Adrenal gland (tissue), 12 donors: ENCODE measurements around the gene MRPS2. TPM values are rescaled to one million over a fixed set of nuclear protein-coding genes. Genes with fewer than 3 reads are reported as not detected.
"Not testable (repeated sequence)": the region's sequence is repeated elsewhere in the genome, so short reads cannot be mapped to it uniquely, and the experiment has no call there.

ENCODE experiments used
- DNase-seq, 7 donors: peaks; one replicate each; pipeline ENCODE4 v3.0.0-alpha.2; 2019 to 2020
- H3K27ac ChIP-seq, 5 donors: fragments of 200-600 bp; sonication (generic) in 4 of 5; 1 replicate in 3 of 5; 2 replicates in 2 of 5; pipeline versions ENCODE4 v1.5.1 to v1.8.0; 2016 to 2020; ENCODE audit warnings: mild to moderate bottlenecking in 1 of 5
- H3K27me3 ChIP-seq: fragments of 200-600 bp; 2 replicates; pipeline ENCODE4 v1.8.0; 2021
- H3K36me3 ChIP-seq, 2 donors: fragments of 200-600 bp; replicated peaks in 1 of 2; 1 replicate in 1 of 2; 2 replicates in 1 of 2; pipeline versions ENCODE4 v1.5.1 to v1.8.0; 2018 to 2022
- H3K4me1 ChIP-seq, 2 donors: fragments of 200-600 bp; replicated peaks in 1 of 2; 1 replicate in 1 of 2; 2 replicates in 1 of 2; pipeline versions ENCODE4 v1.5.1 to v1.8.0; 2018 to 2021
- H3K4me3 ChIP-seq, 4 donors: fragments of 200-600 bp; sonication (generic) in 3 of 4; one replicate each; pipeline ENCODE4 v1.5.1; 2016 to 2018
- H3K9me3 ChIP-seq, 3 donors: fragments of 200-600 bp; sonication (generic) in 1 of 3; replicated peaks in 1 of 3; 1 replicate in 2 of 3; 2 replicates in 1 of 3; pipeline versions ENCODE4 v1.5.1 to v1.8.0; 2016 to 2021
- POLR2A ChIP-seq, 2 donors: fragments of 450-650 bp; IDR thresholded peaks; one replicate each; pipeline ENCODE4 v1.6.1; 2017; ENCODE audit warnings: antibody characterized with exemption in 2 of 2, mild to moderate bottlenecking in 2 of 2, moderate library complexity in 1 of 2
- WGBS, 4 donors: extraction: QIAGEN DNeasy Blood & Tissue Kit in 2 of 4; methylation state at CpG; one replicate each; pipeline versions ENCODE4 v1.1.5 to v1.1.7; 2013 to 2017; 5-methylcytosine and 5-hydroxymethylcytosine counted together
- intact Hi-C, 2 donors: fragments of 100-400 bp; cut with DNase I; formaldehyde crosslinking; loops; one replicate each; pipeline versions ENCODE4 v1.14.1 to v1.15.0; 2022 to 2023
- polyA plus RNA-seq, 3 donors: library from polyadenylated mRNA; stranded (reverse); fragments of 200-250 nt in 2 of 3; fragments of 350-450 nt in 1 of 3; fragmentation: Illumina TruSeq in 1 of 3; extraction: RNeasy Lipid Tissue Mini Kit (QIAGEN cat#74804) in 1 of 3; gene quantifications; one replicate each; pipeline ENCODE4 v1.2.3, GENCODE V29; 2013 to 2014
- total RNA-seq, 9 donors: library from RNA; depleted of rRNA in 4 of 9; stranded (reverse); fragments of >200 nt in 4 of 9; fragments of 120-200 nt in 1 of 9; fragmentation: NEBNext Ultra II Directional in 1 of 9; extraction: Animal tissue kit (Norgen Biotek cat#: 25700) in 1 of 9; gene quantifications; one replicate each; pipeline versions ENCODE4 v1.1.0 to v1.2.4, GENCODE V29; 2013 to 2023
- TF ChIP-seq, protein P1 (sequence below), 6 experiments: fragments of 450-650 bp in 4 of 6; fragments of 200-600 bp in 2 of 6; sonication (generic) in 1 of 6; IDR thresholded peaks; 1 replicate in 5 of 6; 2 replicates in 1 of 6; pipeline versions ENCODE4 v1.5.1 to v1.8.0; 2016 to 2021; ENCODE audit warnings: antibody characterized with exemption in 6 of 6, mild to moderate bottlenecking in 2 of 6, moderate library complexity in 1 of 6
- donor health status: healthy with polysubstance abuse.
- donor health status: Bipolar disorder and iron deficiency.
- donor health status: DM: yes; HTN: yes; CAD: no.
- donor health status: DM: no; HTN: no; CAD: no.
- donor health status: DM: no; HTN: no; CAD: no.
- donor health status: DM: yes; HTN: yes; CAD: no.

The MRPS2 gene
- total and polyA plus RNA-seq, 12 donors = 31.8 to 84.1 (median 59.8) TPM

DNA sequence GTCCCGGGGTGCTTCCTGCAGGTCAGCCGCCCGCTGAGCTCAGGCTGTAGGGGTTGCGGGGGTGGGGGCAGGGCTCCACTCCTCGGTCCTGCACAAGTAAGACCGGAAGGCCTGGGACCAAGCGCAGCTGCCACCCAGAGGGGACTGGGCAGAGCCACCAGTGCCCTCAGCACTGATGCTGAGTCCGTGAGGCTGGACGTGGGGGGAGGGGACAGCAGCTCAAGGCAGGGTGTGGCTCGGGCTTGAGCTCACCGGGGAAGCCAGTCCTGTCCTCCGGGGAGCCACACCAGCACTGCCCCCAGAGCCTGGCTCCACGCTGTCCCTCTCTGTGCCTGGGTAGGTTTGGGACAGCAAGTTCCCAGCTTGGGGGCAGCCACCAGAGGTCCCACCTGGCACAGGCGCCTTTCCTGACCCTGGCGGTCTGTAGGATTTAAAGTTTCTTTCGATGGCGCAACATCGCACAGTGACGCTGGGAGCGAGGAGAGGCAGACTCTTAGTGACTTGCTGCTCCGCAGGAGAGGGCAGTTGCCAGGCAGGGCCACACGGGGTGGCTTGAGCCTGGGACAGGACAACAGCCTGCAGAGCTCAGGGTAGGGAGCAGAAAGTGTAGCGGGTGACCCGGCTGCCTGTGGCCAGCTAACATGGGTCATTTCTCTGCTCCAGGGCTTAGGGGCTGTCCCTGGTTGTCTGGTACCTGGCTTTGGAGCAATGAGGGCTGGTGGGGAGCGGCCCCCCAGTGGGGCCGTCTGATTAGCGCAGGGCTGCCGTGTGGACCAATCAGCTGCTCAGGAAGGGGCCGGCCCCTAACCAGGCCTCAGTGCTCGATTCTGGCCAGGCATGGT lies 26.5 kb downstream of the MRPS2 start:
- Histone ChIP-seq H3K36me3 (no peaks in the 10 kb centered on the region), H3K27me3 (no peaks in the 10 kb centered on the region), H3K4me3 (no peak overlapping the region), H3K27ac (no peak overlapping the region), H3K9me3 (no peaks in the 10 kb centered on the region), H3K4me1 (no peaks in the 10 kb centered on the region)
- no peak for TF ChIP-seq POLR2A (IDR thresholded peaks at IDR 0.05)
- TF ChIP-seq, protein P1, sequence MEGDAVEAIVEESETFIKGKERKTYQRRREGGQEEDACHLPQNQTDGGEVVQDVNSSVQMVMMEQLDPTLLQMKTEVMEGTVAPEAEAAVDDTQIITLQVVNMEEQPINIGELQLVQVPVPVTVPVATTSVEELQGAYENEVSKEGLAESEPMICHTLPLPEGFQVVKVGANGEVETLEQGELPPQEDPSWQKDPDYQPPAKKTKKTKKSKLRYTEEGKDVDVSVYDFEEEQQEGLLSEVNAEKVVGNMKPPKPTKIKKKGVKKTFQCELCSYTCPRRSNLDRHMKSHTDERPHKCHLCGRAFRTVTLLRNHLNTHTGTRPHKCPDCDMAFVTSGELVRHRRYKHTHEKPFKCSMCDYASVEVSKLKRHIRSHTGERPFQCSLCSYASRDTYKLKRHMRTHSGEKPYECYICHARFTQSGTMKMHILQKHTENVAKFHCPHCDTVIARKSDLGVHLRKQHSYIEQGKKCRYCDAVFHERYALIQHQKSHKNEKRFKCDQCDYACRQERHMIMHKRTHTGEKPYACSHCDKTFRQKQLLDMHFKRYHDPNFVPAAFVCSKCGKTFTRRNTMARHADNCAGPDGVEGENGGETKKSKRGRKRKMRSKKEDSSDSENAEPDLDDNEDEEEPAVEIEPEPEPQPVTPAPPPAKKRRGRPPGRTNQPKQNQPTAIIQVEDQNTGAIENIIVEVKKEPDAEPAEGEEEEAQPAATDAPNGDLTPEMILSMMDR (IDR thresholded peaks at IDR 0.05) = no peak
- intact Hi-C loops = no loop called here
- DNase-seq = peak in 3 of 7 donors; percentile 9 to 43 (median 16)
- WGBS, 4 donors = 74 to 81% (median 76%) methylated on average over 12 to 30 of the region's 30 CpGs

DNA sequence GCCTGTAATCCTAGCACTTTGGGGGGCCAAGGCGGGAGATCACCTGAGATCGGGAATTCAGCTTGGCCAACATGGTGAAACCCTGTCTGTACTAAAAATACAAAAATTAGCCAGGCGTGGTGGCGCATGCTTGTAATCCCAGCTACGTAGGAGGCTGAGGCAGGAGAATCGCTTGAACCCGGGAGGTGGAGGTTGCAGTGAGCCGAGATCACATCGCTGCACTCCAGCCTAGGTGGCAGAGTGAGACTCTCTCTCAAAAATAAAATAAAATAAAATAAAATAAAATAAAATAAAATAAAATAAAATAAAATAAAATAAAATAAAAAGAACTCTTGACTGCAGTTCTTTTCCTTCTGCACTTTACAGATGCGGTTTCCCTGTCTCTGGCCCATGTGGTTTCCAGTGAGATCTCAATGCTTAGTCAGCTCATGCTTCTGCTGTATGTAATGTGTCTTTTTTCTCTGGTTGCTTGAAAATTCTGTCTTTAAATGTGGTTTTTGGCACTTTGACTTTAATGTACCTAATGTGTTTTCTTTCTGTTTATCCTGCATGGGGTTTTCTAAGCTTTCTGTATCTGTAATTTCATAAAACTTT lies 28.5 kb downstream of the MRPS2 start:
- H3K9me3 ChIP-seq, H3K4me1 ChIP-seq, intact Hi-C loops, H3K4me3 ChIP-seq, H3K27me3 ChIP-seq, H3K36me3 ChIP-seq, H3K27ac ChIP-seq: not testable (repeated sequence)
- DNase-seq = peak in 2 of 7 donors; percentile 1 to 3
- WGBS, 4 donors = 89 to 96% (median 94%) methylated on average over 10 of the region's 10 CpGs

DNA sequence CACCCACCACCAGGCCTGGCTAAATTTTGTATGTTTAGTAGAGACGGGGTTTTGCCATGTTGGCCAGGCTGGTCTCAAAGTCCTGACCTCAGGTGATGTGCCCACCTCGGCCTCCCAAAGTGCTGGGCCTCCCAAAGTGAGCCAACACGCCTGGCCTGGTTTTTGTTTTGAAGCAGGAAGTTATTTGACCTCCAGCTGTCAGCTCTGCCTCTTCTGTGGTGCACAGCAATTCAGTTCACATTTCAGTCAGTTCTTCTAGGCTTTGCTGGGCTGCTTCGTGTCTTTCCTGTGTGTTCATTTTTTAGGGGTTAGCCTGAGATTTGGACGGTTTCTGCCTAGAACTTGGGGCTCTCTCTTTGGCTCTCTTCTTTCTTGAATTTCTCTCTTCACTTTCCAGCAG lies 29.7 kb downstream of the MRPS2 start:
- H3K27me3 ChIP-seq = no peaks in the 10 kb centered on the region
- no peak overlapping the region for H3K27ac ChIP-seq
- peak in 1 of 7 donors; percentile 2 for DNase-seq
- 80 to 86% (median 82%) methylated on average over 5 of the region's 5 CpGs for WGBS, 4 donors
- no peak overlapping the region for H3K4me3 ChIP-seq
- no peaks in the 10 kb centered on the region for H3K9me3 ChIP-seq
- intact Hi-C loops = no loop called here
- H3K4me1 ChIP-seq = no peaks in the 10 kb centered on the region
- no peaks in the 10 kb centered on the region for H3K36me3 ChIP-seq
- TF ChIP-seq, protein P1 (IDR thresholded peaks at IDR 0.05) = no peak
- TF ChIP-seq POLR2A (IDR thresholded peaks at IDR 0.05) = no peak

DNA sequence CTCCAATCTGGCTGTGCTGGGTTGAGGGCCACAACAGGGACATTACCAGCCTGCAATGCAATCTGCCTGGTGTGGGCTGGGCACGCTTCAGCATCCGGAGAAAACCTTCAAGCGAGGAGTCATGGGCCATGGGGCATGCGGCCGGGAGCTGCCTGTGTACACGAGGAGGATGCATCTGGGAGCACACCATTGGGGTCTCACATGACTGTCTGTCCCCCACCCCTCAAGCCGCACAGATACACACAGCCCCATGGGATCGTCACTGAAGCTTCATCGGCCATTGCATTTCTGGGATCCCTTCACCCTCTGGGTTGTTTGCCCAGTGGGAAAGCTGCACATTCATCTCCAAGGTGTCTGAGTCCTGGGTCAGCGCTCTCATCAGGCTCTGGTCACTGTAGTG lies 30.6 kb downstream of the MRPS2 start:
- H3K4me3 ChIP-seq = no peak overlapping the region
- no peaks in the 10 kb centered on the region for H3K36me3 ChIP-seq
- DNase-seq = no peak
- H3K27me3 ChIP-seq = no peaks in the 10 kb centered on the region
- WGBS, 4 donors = 91 to 100% (median 96%) methylated on average over 3 to 10 of the region's 10 CpGs
- intact Hi-C loops = no loop called here
- H3K4me1 ChIP-seq = no peaks in the 10 kb centered on the region
- H3K9me3 ChIP-seq = no peaks in the 10 kb centered on the region
- H3K27ac ChIP-seq = no peak overlapping the region
- TF ChIP-seq, protein P1 (IDR thresholded peaks at IDR 0.05) = no peak
- TF ChIP-seq POLR2A (IDR thresholded peaks at IDR 0.05) = no peak
